Activated T-cell treated with anti-CD3 and anti-CD28 coated beads for 48 hours (primary cell): Measurements from ENCODE around the gene SPRR3.
"Not testable (repeated sequence)": the region's sequence is repeated elsewhere in the genome, so short reads cannot be mapped to it uniquely, and the experiment has no call there.

ENCODE experiments used
- DNase-seq: peaks from one replicate; pipeline ENCODE4 v3.0.0-alpha.2; 2020; ENCODE audit warnings: low read depth

SPRR3 gene

DNA sequence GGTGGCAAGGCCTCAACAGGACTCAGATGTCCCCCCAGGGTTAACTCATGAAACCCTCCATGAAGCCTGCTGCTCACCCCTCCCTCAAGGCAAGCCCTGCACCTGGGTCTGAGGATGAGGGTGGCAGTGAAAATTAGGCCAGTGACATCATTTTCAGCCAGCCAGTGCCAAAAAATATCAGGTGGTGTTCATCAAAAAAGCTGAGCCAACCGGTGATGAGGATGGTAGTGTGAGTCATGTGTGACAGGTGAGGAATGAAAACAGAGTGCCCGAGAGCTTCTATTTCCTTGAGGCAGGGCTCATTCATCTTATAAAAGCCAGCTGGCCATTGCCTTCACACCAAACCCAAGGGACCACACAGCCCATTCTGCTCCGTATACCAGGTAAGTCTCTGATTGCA, 17.8 kb upstream of the SPRR3 start, which contains the start of gene SPRR1A:
SPRR1A (plus strand) TSS at position 339 of the 400 bp plus-strand sequence. CDS start 1,150 bp downstream, outside the sequence.
- no peak for DNase-seq

GRCh38 chr1:152986578-152986977, 15.0 kb upstream of the SPRR3 start:
- no peak for DNase-seq

GRCh38 chr1:152993186-152993585, 8.4 kb upstream of the SPRR3 start:
- no peak for DNase-seq

DNA sequence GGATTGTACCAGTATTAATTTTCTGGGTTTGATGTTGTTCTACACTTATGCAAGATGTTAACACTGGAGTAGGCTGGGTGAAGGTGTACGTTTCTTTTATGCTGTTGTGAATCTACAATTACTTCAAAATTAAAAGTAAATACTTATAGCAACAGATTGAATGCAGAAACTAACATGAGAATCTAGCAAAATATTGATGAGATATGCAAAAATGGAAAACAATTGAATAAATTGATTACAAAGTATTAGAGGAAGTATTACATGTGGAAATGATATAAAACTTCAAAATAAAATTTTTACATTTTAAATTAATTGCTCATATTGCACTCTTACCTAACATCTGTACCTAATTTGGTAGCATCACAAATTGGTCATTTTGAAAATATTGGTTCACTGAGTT, 5.7 kb upstream of the SPRR3 start:
- DNase-seq: no peak

DNA sequence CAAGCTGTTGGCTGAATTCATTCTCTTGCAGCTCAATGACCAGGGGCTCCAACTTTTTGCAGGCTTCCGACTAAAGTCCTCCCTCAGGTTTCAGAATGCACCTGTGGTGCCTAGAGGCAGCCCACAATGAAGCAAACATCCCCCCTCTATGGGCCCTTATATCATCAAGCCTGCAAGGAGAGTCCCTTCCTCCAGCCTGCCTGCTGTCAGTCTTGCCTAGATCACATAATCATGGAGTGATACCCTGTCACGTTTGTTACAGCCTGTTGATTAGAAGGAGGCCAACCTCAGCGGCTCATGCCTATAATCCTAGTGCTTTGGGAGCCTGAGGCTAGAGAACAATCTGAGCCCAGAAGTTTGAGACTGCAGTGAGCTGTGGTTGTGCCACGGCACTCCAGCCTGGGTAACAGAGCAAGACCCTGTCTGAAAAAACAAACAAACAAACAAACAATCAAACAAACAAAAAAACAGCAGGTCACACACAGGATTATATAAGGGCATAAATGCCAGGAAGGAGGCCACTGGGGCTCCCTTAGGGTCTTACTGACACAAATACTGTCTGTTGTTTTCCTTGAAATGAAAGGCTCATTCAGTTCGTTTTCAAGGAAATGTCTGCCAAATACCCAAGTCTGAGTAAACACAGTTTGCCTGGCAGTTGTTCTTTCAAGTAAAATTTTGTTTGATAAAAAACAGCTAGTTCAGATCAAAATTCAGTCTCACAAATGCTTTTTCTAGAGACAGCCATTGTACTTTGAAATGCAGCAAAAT, 4.7 kb upstream of the SPRR3 start:
- DNase-seq: no peak

DNA sequence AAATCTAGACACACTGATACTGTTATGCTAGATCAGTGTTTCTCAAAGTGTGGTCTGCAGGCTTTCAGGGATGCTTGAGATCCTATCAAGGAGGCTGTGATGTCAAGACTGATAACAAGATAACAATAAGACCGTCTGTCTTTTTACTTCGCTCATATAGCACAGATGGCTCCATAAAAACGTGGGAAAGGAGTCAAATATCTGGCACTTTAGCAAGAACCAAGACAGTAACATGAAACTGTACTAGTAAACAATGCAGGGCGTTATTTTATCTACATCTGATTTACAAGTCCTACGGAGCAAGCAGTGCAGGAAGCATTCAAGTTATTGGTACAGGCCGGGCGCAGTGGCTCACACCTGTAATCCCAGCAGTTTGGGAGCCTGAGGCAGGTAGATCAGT, 3.6 kb upstream of the SPRR3 start:
- no peak for DNase-seq

DNA sequence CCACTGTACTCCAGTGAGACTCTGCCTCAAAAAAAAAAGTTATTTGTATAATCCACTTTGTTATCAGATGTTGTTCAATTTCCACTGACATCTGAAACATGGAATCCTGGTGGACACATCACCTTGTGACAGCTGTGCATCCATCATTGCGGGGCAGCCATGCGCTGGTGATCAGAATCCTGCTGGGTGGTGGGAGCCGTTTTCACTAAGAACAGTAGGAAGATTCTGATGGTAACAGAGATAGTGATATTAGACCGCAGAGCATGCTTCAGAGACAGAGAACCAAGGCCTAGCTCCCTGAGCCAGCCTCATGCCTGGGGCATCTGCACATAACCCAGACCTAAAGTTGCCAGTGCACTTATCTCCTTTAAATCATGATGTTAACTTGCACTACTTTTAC, 3.1 kb upstream of the SPRR3 start:
- no peak for DNase-seq

- no peak for DNase-seq
Observed at GRCh38 chr1:152999818-153000217, 1.7 kb upstream of the SPRR3 start.

GRCh38 chr1:153000294-153000693, 1.3 kb upstream of the SPRR3 start:
- no peak for DNase-seq

DNA sequence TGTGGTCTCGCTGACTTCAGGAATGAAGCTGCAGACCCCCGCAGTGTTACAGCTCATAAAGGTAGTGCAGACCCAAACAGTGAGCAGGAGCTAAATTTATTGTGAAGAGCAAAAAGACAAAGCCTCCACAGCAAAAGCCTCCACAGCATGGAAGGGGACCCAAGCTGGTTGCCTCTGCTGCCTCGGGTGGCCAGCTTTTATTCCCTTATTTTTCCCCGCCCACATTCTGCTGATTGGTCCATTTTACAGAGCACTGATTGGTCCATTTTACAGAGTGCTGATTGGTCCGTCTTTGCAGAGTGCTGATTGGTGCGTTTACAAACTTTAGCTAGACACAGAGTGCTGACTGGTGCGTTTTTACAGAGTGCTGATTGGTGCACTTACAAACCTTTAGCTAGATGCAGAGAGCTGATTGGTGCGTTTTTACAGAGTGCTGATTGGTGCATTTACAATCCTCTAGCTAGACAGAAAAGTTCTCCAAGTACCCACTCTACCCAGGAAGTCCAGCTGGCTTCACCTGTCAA, 9.7 kb downstream of the SPRR3 start:
- not testable (repeated sequence) for DNase-seq

- DNase-seq: not testable (repeated sequence)
Observed at GRCh38 chr1:153021829-153022228, 20.3 kb downstream of the SPRR3 start.

DNA sequence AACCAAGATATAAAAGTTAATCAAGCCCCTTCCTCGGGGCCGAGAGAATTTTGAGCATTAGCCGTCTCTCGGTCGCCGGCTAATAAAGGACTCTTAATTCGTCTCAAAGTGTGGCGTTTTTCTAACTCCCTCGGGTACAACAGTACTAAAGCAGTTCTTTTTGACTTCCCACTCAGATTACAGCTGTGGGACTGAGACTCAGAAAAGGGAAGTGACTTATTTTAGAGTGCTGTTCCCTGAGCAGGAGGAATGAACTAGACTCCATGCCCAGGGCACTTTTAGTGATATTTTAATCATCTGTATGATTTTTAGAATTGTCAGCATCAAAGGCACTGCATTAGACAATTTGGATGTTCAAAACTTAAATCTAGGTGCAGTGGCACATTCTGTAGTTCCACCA, 20.8 kb downstream of the SPRR3 start:
- DNase-seq: not testable (repeated sequence)

GRCh38 chr1:153023109-153023508, 21.6 kb downstream of the SPRR3 start:
- no peak for DNase-seq

DNA sequence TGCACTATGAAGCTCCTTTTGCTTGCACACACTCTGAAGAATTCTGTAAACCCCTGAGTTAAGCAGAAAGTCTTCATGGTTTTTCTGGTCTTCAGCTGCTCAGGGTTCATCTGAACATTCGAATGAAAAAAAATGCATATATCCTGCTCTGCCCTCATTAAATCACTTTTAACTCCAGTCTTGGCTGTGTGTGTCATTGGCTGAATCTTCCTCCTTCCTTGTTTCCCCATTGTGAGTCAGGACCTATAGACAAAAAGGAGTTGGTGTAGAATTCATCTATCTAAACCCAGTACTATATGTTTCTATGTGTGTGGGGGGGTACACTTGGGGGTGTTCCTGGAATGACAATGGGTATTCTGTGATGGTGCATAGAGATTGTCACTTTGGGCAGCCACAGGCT, 22.9 kb downstream of the SPRR3 start:
- DNase-seq: no peak

DNA sequence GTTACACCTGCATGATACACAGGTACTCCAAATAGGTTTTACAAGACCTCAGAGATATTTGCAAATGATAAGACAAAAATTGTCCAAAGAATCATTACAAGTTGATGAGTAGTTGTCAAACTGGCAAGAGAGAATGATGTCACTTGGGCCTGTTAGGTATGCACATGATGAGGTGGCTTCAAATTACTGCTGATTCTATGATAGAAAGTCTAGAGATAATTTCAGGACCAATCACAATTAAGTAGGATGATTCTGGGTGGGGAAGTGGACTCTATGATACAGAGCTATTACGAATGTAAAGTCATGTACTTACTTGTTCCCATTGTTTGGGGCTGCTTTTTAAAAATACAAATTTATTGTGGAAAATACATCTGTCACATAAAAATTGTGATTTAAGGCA, 24.2 kb downstream of the SPRR3 start:
- DNase-seq: no peak

DNA sequence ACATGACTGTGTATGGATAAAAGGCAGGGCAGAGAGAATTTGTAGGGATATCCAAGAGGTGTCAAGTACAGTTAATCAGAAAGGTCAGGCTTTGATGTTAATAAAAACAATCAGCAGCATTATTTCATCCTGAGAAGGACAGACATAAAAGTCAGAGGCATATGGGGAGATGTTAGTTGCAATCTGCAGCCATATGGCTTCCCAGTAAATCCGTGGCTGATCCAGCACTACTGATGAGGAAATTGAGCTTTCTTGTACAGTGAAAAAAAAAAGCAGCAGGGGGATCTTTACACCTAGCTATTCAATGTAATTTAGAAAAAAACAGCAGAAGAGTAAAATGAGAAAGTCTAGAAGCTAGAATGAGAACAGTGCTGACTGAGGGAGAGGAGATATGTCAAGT, 27.2 kb downstream of the SPRR3 start:
- DNase-seq: no peak

- DNase-seq: no peak
Observed at GRCh38 chr1:153030895-153031294, 29.3 kb downstream of the SPRR3 start, which contains the start of gene SPRR1B. Gene SPRR1B, plus strand, starts transcription at chr1:153031203. Its CDS starts 1,143 bp downstream, at chr1:153032346.

- no peak for DNase-seq
Observed at GRCh38 chr1:153032073-153032472, 30.5 kb downstream of the SPRR3 start.

DNA sequence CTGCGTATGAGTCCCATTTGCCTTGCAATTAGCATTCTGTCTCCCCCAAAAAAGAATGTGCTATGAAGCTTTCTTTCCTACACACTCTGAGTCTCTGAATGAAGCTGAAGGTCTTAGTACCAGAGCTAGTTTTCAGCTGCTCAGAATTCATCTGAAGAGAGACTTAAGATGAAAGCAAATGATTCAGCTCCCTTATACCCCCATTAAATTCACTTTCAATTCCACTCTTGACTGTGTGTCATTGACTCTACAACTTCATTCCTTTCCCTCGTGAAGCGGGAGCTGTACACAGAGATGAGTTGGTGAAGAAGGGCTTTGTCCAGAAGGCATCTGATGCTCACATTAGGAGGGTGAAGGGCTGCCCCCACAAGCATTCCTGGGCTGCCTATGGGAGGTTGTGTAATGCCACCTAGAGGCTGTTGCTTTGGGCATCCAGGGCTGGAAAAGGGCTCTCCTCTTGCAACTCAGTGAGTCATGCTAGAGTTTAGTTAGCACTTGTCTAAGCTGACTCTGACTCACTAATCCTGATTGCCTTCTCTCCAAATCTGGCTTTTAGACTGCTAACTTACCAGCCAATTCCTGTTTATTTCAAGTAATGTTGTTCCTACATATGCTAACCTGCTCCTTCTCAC, 31.2 kb downstream of the SPRR3 start:
- DNase-seq: no peak

GRCh38 chr1:153035211-153035610, 33.7 kb downstream of the SPRR3 start:
- no peak for DNase-seq

GRCh38 chr1:153040950-153041631, 39.5 kb downstream of the SPRR3 start, which contains the start of gene SPRR2D:
Gene SPRR2D, minus strand, starts transcription at chr1:153041120. Its CDS starts 774 bp downstream, at chr1:153040346.
- no peak for DNase-seq

- no peak for DNase-seq
Observed at GRCh38 chr1:153049211-153049610, 47.7 kb downstream of the SPRR3 start.
